WTC11 (cell line): ENCODE data around the gene UNC50. TPM values are rescaled to one million over a fixed set of nuclear protein-coding genes. Genes with fewer than 3 reads are reported as not detected.

Experiments
- ATAC-seq: fragments of 200-7000 bp; cut with Tn5 transposase; 2 replicates; pipeline ENCODE4 v1.10.0; 2021; ENCODE audit warnings: mild to moderate bottlenecking, moderate library complexity
- CTCF ChIA-PET: fragments of 300-600 bp; sonication (Branson Sonifier 250); formaldehyde crosslinking; loops from one replicate; lab custom pipeline; 2021; ENCODE audit warnings: antibody characterized with exemption; lab: Charles Lee
- POLR2A ChIA-PET: fragments of 350-600 bp; sonication (Branson Sonifier 250); formaldehyde crosslinking; loops from one replicate; lab custom pipeline; 2021; ENCODE audit warnings: antibody characterized with exemption; lab: Charles Lee
- DNase-seq: peaks from one replicate; pipeline ENCODE4 v3.0.0; 2021; ENCODE audit warnings: low spot score
- H3K27ac Mint-ChIP-seq: 2 replicates; pipeline ENCODE4 v1.8.0; 2021; ENCODE audit warnings: mixed read lengths
- H3K27me3 Mint-ChIP-seq: 2 replicates; pipeline ENCODE4 v1.8.0; 2021; ENCODE audit warnings: low read depth, mild to moderate bottlenecking, moderate library complexity, mixed read lengths
- H3K36me3 Mint-ChIP-seq: 2 replicates; pipeline ENCODE4 v1.8.0; 2021; ENCODE audit warnings: mixed read lengths
- H3K4me1 Mint-ChIP-seq: 2 replicates; pipeline ENCODE4 v1.8.0; 2022; ENCODE audit warnings: mixed read lengths
- H3K4me3 Mint-ChIP-seq: 2 replicates; pipeline ENCODE4 v1.8.0; 2021; ENCODE audit warnings: mild to moderate bottlenecking, moderate library complexity, mixed read lengths
- H3K9me3 Mint-ChIP-seq: 2 replicates; pipeline ENCODE4 v1.8.0; 2021; ENCODE audit warnings: mixed read lengths
- ATF1 ChIP-seq: sonication (generic); formaldehyde crosslinking; IDR thresholded peaks from 2 replicates; pipeline ENCODE4 v1.8.1; 2023; ENCODE audit warnings: mild to moderate bottlenecking, moderate library complexity, missing genetic modification reagents
- ATF3 ChIP-seq: sonication (generic); formaldehyde crosslinking; conservative IDR thresholded peaks from 2 replicates; pipeline ENCODE4 v1.8.1; 2022; ENCODE audit warnings: mild to moderate bottlenecking, missing genetic modification reagents
- CDX4 ChIP-seq: fragments of 250-450 bp; sonication (Bioruptor Pico); IDR thresholded peaks from 2 replicates; pipeline ENCODE4 v1.9.0; 2021; ENCODE audit warnings: moderate library complexity, mild to moderate bottlenecking, inconsistent platforms, borderline replicate concordance
- E2F1 ChIP-seq: sonication (generic); formaldehyde crosslinking; IDR thresholded peaks from 2 replicates; pipeline ENCODE4 v1.8.0; 2022; ENCODE audit warnings: mild to moderate bottlenecking, missing genetic modification reagents
- ELF4 ChIP-seq: sonication (generic); formaldehyde crosslinking; IDR thresholded peaks from 2 replicates; pipeline ENCODE4 v1.8.1; 2022; ENCODE audit warnings: low read depth, mild to moderate bottlenecking, moderate library complexity, missing genetic modification reagents
- ERG ChIP-seq: fragments of 250-450 bp; sonication (Bioruptor Pico); IDR thresholded peaks from 2 replicates; pipeline ENCODE4 v1.8.0; 2021; ENCODE audit warnings: mild to moderate bottlenecking
- ETV6 ChIP-seq: sonication (generic); formaldehyde crosslinking; IDR thresholded peaks from 2 replicates; pipeline ENCODE4 v1.8.1; 2022; ENCODE audit warnings: mild to moderate bottlenecking, missing genetic modification reagents
- JUN ChIP-seq: sonication (generic); formaldehyde crosslinking; IDR thresholded peaks from 2 replicates; pipeline ENCODE4 v1.8.0; 2023; ENCODE audit warnings: mild to moderate bottlenecking, missing genetic modification reagents
- MAX ChIP-seq: sonication (generic); formaldehyde crosslinking; IDR thresholded peaks from 2 replicates; pipeline ENCODE4 v1.8.0; 2022; ENCODE audit warnings: mild to moderate bottlenecking, missing genetic modification reagents
- NR3C1 ChIP-seq: sonication (generic); formaldehyde crosslinking; conservative IDR thresholded peaks from 2 replicates; pipeline ENCODE4 v1.8.1; 2023; ENCODE audit warnings: low read depth, mild to moderate bottlenecking, missing genetic modification reagents
- SMAD3 ChIP-seq: sonication (generic); formaldehyde crosslinking; IDR thresholded peaks from 2 replicates; pipeline ENCODE4 v1.8.0; 2022; ENCODE audit warnings: missing genetic modification reagents, mild to moderate bottlenecking, borderline replicate concordance
- TEAD1 ChIP-seq: sonication (generic); formaldehyde crosslinking; IDR thresholded peaks from 2 replicates; pipeline ENCODE4 v1.8.0; 2022; ENCODE audit warnings: mild to moderate bottlenecking, missing genetic modification reagents
- TEAD4 ChIP-seq: sonication (generic); formaldehyde crosslinking; IDR thresholded peaks from 2 replicates; pipeline ENCODE4 v1.8.0; 2022; ENCODE audit warnings: mild to moderate bottlenecking, missing genetic modification reagents
- ZBTB21 ChIP-seq: sonication (generic); formaldehyde crosslinking; IDR thresholded peaks from 2 replicates; pipeline ENCODE4 v1.8.1; 2023; ENCODE audit warnings: mild to moderate bottlenecking, missing genetic modification reagents, borderline replicate concordance
- ZNF232 ChIP-seq: sonication (generic); formaldehyde crosslinking; IDR thresholded peaks from 2 replicates; pipeline ENCODE4 v1.8.0; 2022; ENCODE audit warnings: mild to moderate bottlenecking, missing genetic modification reagents
- ZNF416 ChIP-seq: fragments of 250-450 bp; sonication (Bioruptor Pico); IDR thresholded peaks from 2 replicates; pipeline ENCODE4 v1.9.0; 2021; ENCODE audit warnings: mild to moderate bottlenecking, inconsistent platforms
- ZNF423 ChIP-seq: fragments of 250-450 bp; sonication (Bioruptor Pico); IDR thresholded peaks from 2 replicates; pipeline ENCODE4 v2.1.2; 2022; ENCODE audit warnings: mild to moderate bottlenecking, moderate library complexity
- ZNF512 ChIP-seq: sonication (generic); formaldehyde crosslinking; IDR thresholded peaks from 2 replicates; pipeline ENCODE4 v1.8.1; 2022; ENCODE audit warnings: missing genetic modification reagents, borderline replicate concordance
- ZNF671 ChIP-seq: fragments of 250-450 bp; sonication (Bioruptor Pico); IDR thresholded peaks from 2 replicates; pipeline ENCODE4 v1.8.0; 2021; ENCODE audit warnings: mild to moderate bottlenecking
- total RNA-seq: library from RNA; stranded (reverse); gene quantifications from 3 replicates; pipeline ENCODE4 v1.2.3, GENCODE V29; 2021

UNC50 gene
- total RNA-seq, 1 experiment from 2014 or later = 26.7 TPM

GRCh38 chr2:98563394-98563793 is 45.0 kb upstream of the UNC50 start (continued):
- no peak for TF ChIP-seq ELF4
- TF ChIP-seq TEAD1 (CRISPR knock-in tag) = no peak
- no peak for TF ChIP-seq ZNF416
- no peak for TF ChIP-seq ATF1 (CRISPR knock-in tag)

GRCh38 chr2:98564541-98565132 is 43.8 kb upstream of the UNC50 start:
- Mint-ChIP-seq H3K9me3 (no peaks in the 10 kb centered on the region), H3K36me3 (peaks cover 26% of the 10 kb centered on the region), H3K27me3 (no peaks in the 10 kb centered on the region), H3K4me3 (no peak overlapping the region), H3K4me1 (no peaks in the 10 kb centered on the region), H3K27ac (no peak overlapping the region)
- DNase-seq (no peak), ATAC-seq (no peak)
- CTCF ChIA-PET = no interaction called here
- no peak for TF ChIP-seq CDX4 (CRISPR knock-in tag)
- POLR2A ChIA-PET = no interaction called here

GRCh38 chr2:98565286-98565860 is 43.0 kb upstream of the UNC50 start:
- H3K4me3 Mint-ChIP-seq = no peak overlapping the region
- POLR2A ChIA-PET = no interaction called here
- no peaks in the 10 kb centered on the region for H3K4me1 Mint-ChIP-seq
- DNase-seq (no peak), ATAC-seq (no peak)
- H3K27ac Mint-ChIP-seq = no peak overlapping the region
- CTCF ChIA-PET = no interaction called here
- TF ChIP-seq ZNF232 (CRISPR knock-in tag) (no peak), ETV6 (CRISPR knock-in tag) (no peak), TEAD1 (CRISPR knock-in tag) (no peak), ERG (CRISPR knock-in tag) (no peak), JUN (no peak), ZNF671 (CRISPR knock-in tag) (no peak), ATF3 (CRISPR knock-in tag) (no peak), ZNF423 (no peak), ZBTB21 (no peak), E2F1 (CRISPR knock-in tag) (no peak), ZNF512 (CRISPR knock-in tag) (no peak), ZNF416 (no peak), TEAD4 (CRISPR knock-in tag) (no peak), MAX (CRISPR knock-in tag) (no peak), NR3C1 (CRISPR knock-in tag) (no peak), SMAD3 (no peak)
- TF ChIP-seq, all 79 proteins: peak for 0
- Mint-ChIP-seq H3K9me3 (no peaks in the 10 kb centered on the region), H3K36me3 (peaks cover 33% of the 10 kb centered on the region), H3K27me3 (no peaks in the 10 kb centered on the region)
